ENCODE results near the gene FOXJ1. TPM values are rescaled to one million over a fixed set of nuclear protein-coding genes. Genes with fewer than 3 reads are reported as not detected.

The FOXJ1 gene
- total RNA-seq, 2 experiments from 2014 or later = 7.5 to 7.8 TPM

- Mint-ChIP-seq H3K27me3 (no peaks in the 10 kb centered on the region), H3K9me3 (no peaks in the 10 kb centered on the region), H3K4me1 (peaks cover 57% of the 10 kb centered on the region), H3K36me3 (no peaks in the 10 kb centered on the region), H3K27ac (peak overlapping the region; percentile 64), H3K4me3 (peak overlapping the region; percentile 77)
- no peak for DNase-seq
These were observed 1.9 kb downstream of the FOXJ1 start for GRCh38 chr17:76138896-76139752.

GRCh38 chr17:76138234-76138895 is 2.7 kb downstream of the FOXJ1 start:
- no peak for DNase-seq
- H3K27me3 Mint-ChIP-seq = no peaks in the 10 kb centered on the region
- no peak overlapping the region for H3K27ac Mint-ChIP-seq
- peaks cover 56% of the 10 kb centered on the region for H3K4me1 Mint-ChIP-seq
- no peaks in the 10 kb centered on the region for H3K36me3 Mint-ChIP-seq
- no peaks in the 10 kb centered on the region for H3K9me3 Mint-ChIP-seq
- peak overlapping the region; percentile 48 for H3K4me3 Mint-ChIP-seq

GRCh38 chr17:76137351-76138233 is 3.5 kb downstream of the FOXJ1 start:
- no peaks in the 10 kb centered on the region for H3K27me3 Mint-ChIP-seq
- H3K9me3 Mint-ChIP-seq = no peaks in the 10 kb centered on the region
- no peak overlapping the region for H3K4me3 Mint-ChIP-seq
- no peak overlapping the region for H3K27ac Mint-ChIP-seq
- peaks cover 51% of the 10 kb centered on the region for H3K4me1 Mint-ChIP-seq
- DNase-seq = no peak
- no peaks in the 10 kb centered on the region for H3K36me3 Mint-ChIP-seq

GRCh38 chr17:76137001-76137350 is 4.1 kb downstream of the FOXJ1 start:
- no peaks in the 10 kb centered on the region for H3K27me3 Mint-ChIP-seq
- no peaks in the 10 kb centered on the region for H3K36me3 Mint-ChIP-seq
- H3K9me3 Mint-ChIP-seq = no peaks in the 10 kb centered on the region
- peak overlapping the region; percentile 25 for H3K27ac Mint-ChIP-seq
- DNase-seq = no peak
- H3K4me3 Mint-ChIP-seq = peak overlapping the region; percentile 29
- H3K4me1 Mint-ChIP-seq = peaks cover 45% of the 10 kb centered on the region

GRCh38 chr17:76136276-76137000 is 4.6 kb downstream of the FOXJ1 start:
- Mint-ChIP-seq H3K27ac (peak overlapping the region; percentile 25), H3K4me3 (peak overlapping the region; percentile 29)

GRCh38 chr17:76135810-76136188 is 5.2 kb downstream of the FOXJ1 start:
- no peak overlapping the region for H3K27ac Mint-ChIP-seq
- H3K36me3 Mint-ChIP-seq = no peaks in the 10 kb centered on the region
- peaks cover 37% of the 10 kb centered on the region for H3K4me1 Mint-ChIP-seq
- H3K4me3 Mint-ChIP-seq = no peak overlapping the region
- no peak for DNase-seq
- H3K9me3 Mint-ChIP-seq = no peaks in the 10 kb centered on the region
- H3K27me3 Mint-ChIP-seq = no peaks in the 10 kb centered on the region

More at GRCh38 chr17:76136276-76137000, 4.6 kb downstream of the FOXJ1 start:
- H3K9me3 Mint-ChIP-seq = no peaks in the 10 kb centered on the region
- H3K4me1 Mint-ChIP-seq = peaks cover 39% of the 10 kb centered on the region
- no peaks in the 10 kb centered on the region for H3K27me3 Mint-ChIP-seq
- no peaks in the 10 kb centered on the region for H3K36me3 Mint-ChIP-seq
- DNase-seq = no peak

- Mint-ChIP-seq H3K9me3 (no peaks in the 10 kb centered on the region), H3K4me3 (no peak overlapping the region), H3K36me3 (no peaks in the 10 kb centered on the region), H3K27ac (peak overlapping the region; percentile 81), H3K4me1 (peaks cover 34% of the 10 kb centered on the region), H3K27me3 (no peaks in the 10 kb centered on the region)
- DNase-seq = no peak
These were observed 5.9 kb downstream of the FOXJ1 start for GRCh38 chr17:76134911-76135809.

GRCh38 chr17:76132574-76133338 is 8.3 kb downstream of the FOXJ1 start:
- no peak overlapping the region for H3K27ac Mint-ChIP-seq
- peaks cover 28% of the 10 kb centered on the region for H3K4me1 Mint-ChIP-seq
- no peaks in the 10 kb centered on the region for H3K36me3 Mint-ChIP-seq
- no peak overlapping the region for H3K4me3 Mint-ChIP-seq
- no peak for DNase-seq
- H3K27me3 Mint-ChIP-seq = no peaks in the 10 kb centered on the region
- no peaks in the 10 kb centered on the region for H3K9me3 Mint-ChIP-seq

- Mint-ChIP-seq H3K9me3 (no peaks in the 10 kb centered on the region), H3K36me3 (no peaks in the 10 kb centered on the region), H3K27me3 (no peaks in the 10 kb centered on the region), H3K27ac (no peak overlapping the region), H3K4me1 (peaks cover 33% of the 10 kb centered on the region), H3K4me3 (no peak overlapping the region)
- no peak for DNase-seq
These were observed 9.1 kb downstream of the FOXJ1 start for GRCh38 chr17:76131692-76132573.

GRCh38 chr17:76131051-76131691 is 9.9 kb downstream of the FOXJ1 start:
- H3K4me1 Mint-ChIP-seq = peaks cover 35% of the 10 kb centered on the region
- DNase-seq = no peak
- H3K36me3 Mint-ChIP-seq = no peaks in the 10 kb centered on the region
- no peaks in the 10 kb centered on the region for H3K27me3 Mint-ChIP-seq
- H3K27ac Mint-ChIP-seq = no peak overlapping the region
- H3K4me3 Mint-ChIP-seq = no peak overlapping the region
- H3K9me3 Mint-ChIP-seq = no peaks in the 10 kb centered on the region

GRCh38 chr17:76130473-76130872 is 10.6 kb downstream of the FOXJ1 start:
- H3K36me3 Mint-ChIP-seq = no peaks in the 10 kb centered on the region
- H3K9me3 Mint-ChIP-seq = no peaks in the 10 kb centered on the region
- no peak overlapping the region for H3K4me3 Mint-ChIP-seq
- H3K27ac Mint-ChIP-seq = no peak overlapping the region
- DNase-seq = no peak
- H3K27me3 Mint-ChIP-seq = no peaks in the 10 kb centered on the region
- peaks cover 30% of the 10 kb centered on the region for H3K4me1 Mint-ChIP-seq

- Mint-ChIP-seq H3K4me3 (no peak overlapping the region), H3K36me3 (no peaks in the 10 kb centered on the region), H3K27me3 (no peaks in the 10 kb centered on the region), H3K4me1 (peaks cover 20% of the 10 kb centered on the region), H3K9me3 (no peaks in the 10 kb centered on the region), H3K27ac (no peak overlapping the region)
- no peak for DNase-seq
These were observed 15.1 kb downstream of the FOXJ1 start for GRCh38 chr17:76125922-76126321.
